ENCODE data around the gene KLHDC8A.

DNA sequence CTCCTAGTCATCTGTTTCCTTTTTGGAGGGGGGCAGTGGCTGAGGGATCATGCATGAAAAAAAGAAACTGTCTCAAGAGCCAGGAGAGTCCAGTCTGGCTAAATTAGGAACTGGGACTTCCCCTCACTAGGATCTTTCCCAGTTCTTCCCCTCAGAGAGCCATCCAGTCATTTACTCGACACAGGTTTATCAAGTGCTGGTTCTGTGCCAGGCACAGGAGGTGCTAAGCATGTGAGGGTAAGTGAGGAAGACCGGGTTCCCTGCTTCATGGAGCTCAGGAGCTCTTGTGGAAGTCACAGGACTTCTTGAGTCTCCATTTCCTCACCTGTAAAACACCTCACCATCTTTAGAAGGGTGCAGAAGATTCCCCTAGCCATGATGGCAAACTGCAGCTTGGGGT is 26.6 kb downstream of the KLHDC8A start:
- no peak for TF ChIP-seq POLR2A (IDR thresholded peaks at IDR 0.05; ENCODE audit: low read depth, low read length)
- TF ChIP-seq, protein P1, sequence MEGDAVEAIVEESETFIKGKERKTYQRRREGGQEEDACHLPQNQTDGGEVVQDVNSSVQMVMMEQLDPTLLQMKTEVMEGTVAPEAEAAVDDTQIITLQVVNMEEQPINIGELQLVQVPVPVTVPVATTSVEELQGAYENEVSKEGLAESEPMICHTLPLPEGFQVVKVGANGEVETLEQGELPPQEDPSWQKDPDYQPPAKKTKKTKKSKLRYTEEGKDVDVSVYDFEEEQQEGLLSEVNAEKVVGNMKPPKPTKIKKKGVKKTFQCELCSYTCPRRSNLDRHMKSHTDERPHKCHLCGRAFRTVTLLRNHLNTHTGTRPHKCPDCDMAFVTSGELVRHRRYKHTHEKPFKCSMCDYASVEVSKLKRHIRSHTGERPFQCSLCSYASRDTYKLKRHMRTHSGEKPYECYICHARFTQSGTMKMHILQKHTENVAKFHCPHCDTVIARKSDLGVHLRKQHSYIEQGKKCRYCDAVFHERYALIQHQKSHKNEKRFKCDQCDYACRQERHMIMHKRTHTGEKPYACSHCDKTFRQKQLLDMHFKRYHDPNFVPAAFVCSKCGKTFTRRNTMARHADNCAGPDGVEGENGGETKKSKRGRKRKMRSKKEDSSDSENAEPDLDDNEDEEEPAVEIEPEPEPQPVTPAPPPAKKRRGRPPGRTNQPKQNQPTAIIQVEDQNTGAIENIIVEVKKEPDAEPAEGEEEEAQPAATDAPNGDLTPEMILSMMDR (conservative IDR thresholded peaks at IDR 0.05; ENCODE audit: low read depth, low read length), result no peak
- TF ChIP-seq MAFK (IDR thresholded peaks at IDR 0.05; ENCODE audit: low read depth, low read length), result no peak
- TF ChIP-seq BHLHE40 (IDR thresholded peaks at IDR 0.05; ENCODE audit: low read depth, low read length), result no peak
- TF ChIP-seq RAD21 (IDR thresholded peaks at IDR 0.05; ENCODE audit: low read length), result no peak
- TF ChIP-seq SMC3 (IDR thresholded peaks at IDR 0.05; ENCODE audit: low read depth, low read length), result no peak
- no peak for TF ChIP-seq FOS (IDR thresholded peaks at IDR 0.05; ENCODE audit: low read depth, low read length)
- no peak for TF ChIP-seq CHD1 (IDR thresholded peaks at IDR 0.05; ENCODE audit: low read depth, low read length)
- TF ChIP-seq, protein P2, sequence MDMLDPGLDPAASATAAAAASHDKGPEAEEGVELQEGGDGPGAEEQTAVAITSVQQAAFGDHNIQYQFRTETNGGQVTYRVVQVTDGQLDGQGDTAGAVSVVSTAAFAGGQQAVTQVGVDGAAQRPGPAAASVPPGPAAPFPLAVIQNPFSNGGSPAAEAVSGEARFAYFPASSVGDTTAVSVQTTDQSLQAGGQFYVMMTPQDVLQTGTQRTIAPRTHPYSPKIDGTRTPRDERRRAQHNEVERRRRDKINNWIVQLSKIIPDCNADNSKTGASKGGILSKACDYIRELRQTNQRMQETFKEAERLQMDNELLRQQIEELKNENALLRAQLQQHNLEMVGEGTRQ (IDR thresholded peaks at IDR 0.05; ENCODE audit: low read depth, low read length), result no peak
- TF ChIP-seq, protein P3, sequence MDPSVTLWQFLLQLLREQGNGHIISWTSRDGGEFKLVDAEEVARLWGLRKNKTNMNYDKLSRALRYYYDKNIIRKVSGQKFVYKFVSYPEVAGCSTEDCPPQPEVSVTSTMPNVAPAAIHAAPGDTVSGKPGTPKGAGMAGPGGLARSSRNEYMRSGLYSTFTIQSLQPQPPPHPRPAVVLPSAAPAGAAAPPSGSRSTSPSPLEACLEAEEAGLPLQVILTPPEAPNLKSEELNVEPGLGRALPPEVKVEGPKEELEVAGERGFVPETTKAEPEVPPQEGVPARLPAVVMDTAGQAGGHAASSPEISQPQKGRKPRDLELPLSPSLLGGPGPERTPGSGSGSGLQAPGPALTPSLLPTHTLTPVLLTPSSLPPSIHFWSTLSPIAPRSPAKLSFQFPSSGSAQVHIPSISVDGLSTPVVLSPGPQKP (IDR thresholded peaks at IDR 0.05; ENCODE audit: borderline replicate concordance, low read depth, low read length), result no peak
- no peak for TF ChIP-seq MXI1 (IDR thresholded peaks at IDR 0.05; ENCODE audit: borderline replicate concordance, low read depth, low read length)
- no peak for TF ChIP-seq MAZ (IDR thresholded peaks at IDR 0.05; ENCODE audit: borderline replicate concordance, low read depth, low read length)

Data from IMR-90 (cell line).